Measurements from ENCODE around the gene SNX25. TPM values are rescaled to one million over a fixed set of nuclear protein-coding genes. Genes with fewer than 3 reads are reported as not detected.

Gene SNX25
- total and polyA plus RNA-seq, 2 experiments from 2014 or later: 6.9 to 25.0 TPM

DNA sequence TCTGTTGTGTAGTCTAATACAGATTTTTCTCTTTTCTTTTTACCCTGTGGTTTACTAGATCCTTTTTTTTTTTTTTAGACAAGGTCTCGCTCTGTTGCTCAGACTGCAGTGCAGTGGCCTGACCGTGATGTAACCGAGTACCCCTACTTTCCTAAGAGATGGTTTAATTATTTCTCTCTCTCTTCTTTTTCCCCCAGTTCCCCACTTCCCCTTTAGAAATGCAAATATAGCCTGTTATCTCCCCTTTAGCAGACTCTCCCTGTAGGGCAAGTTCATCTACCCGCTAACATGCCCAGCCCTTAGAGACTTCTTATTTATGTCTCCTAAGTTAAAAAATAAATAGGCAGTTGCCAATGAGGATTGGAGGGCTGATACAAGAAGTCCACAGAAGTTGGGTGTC lies 4.5 kb downstream of the SNX25 start (continued):
- no peak for TF ChIP-seq ZNF114 (CRISPR knock-in tag; IDR thresholded peaks at IDR 0.05)
- TF ChIP-seq EZH2phosphoT487 (IDR thresholded peaks at IDR 0.05; ENCODE audit: unreplicated experiment): no peak
- no peak for TF ChIP-seq JUNB (IDR thresholded peaks at IDR 0.05; ENCODE audit: unreplicated experiment)
- TF ChIP-seq ETS1 (IDR thresholded peaks at IDR 0.05): no peak
- TF ChIP-seq CREB1 (CRISPR knock-in tag; IDR thresholded peaks at IDR 0.05; ENCODE audit: low read depth): no peak
- TF ChIP-seq NANOG (IDR thresholded peaks at IDR 0.05; ENCODE audit: borderline replicate concordance): no peak
- TF ChIP-seq, protein P1, sequence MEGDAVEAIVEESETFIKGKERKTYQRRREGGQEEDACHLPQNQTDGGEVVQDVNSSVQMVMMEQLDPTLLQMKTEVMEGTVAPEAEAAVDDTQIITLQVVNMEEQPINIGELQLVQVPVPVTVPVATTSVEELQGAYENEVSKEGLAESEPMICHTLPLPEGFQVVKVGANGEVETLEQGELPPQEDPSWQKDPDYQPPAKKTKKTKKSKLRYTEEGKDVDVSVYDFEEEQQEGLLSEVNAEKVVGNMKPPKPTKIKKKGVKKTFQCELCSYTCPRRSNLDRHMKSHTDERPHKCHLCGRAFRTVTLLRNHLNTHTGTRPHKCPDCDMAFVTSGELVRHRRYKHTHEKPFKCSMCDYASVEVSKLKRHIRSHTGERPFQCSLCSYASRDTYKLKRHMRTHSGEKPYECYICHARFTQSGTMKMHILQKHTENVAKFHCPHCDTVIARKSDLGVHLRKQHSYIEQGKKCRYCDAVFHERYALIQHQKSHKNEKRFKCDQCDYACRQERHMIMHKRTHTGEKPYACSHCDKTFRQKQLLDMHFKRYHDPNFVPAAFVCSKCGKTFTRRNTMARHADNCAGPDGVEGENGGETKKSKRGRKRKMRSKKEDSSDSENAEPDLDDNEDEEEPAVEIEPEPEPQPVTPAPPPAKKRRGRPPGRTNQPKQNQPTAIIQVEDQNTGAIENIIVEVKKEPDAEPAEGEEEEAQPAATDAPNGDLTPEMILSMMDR (conservative IDR thresholded peaks at IDR 0.05; ENCODE audit: low read depth in 2 of 2): no peak

GRCh38 chr4:185215261-185215660 lies 5.9 kb downstream of the SNX25 start:
- TF ChIP-seq JUNB (IDR thresholded peaks at IDR 0.05; ENCODE audit: unreplicated experiment) (no peak), STAT1 (IDR thresholded peaks at IDR 0.05; ENCODE audit: unreplicated experiment) (no peak), ZNF462 (CRISPR knock-in tag; IDR thresholded peaks at IDR 0.05) (no peak), ZNF331 (CRISPR knock-in tag; IDR thresholded peaks at IDR 0.05; ENCODE audit: low read depth) (no peak)
- TF ChIP-seq, protein P1 (conservative IDR thresholded peaks at IDR 0.05; ENCODE audit: low read depth in 2 of 2): no peak
- H3K9me2 ChIP-seq (ENCODE audit: insufficient read depth): no peaks in the 10 kb centered on the region
- H3K4me3 ChIP-seq: no peak overlapping the region
- DNase-seq (ENCODE audit: low spot score) (peak; percentile 19), ATAC-seq (no peak)
- no peaks in the 10 kb centered on the region for H3K36me3 ChIP-seq (ENCODE audit: insufficient read depth)
- peaks cover 23% of the 10 kb centered on the region for H3K27me3 ChIP-seq (ENCODE audit: insufficient read depth)
- Mint-ChIP-seq H3K4me3 (no peak overlapping the region), H3K36me3 (ENCODE audit: low read depth) (no peaks in the 10 kb centered on the region; the same call in 2 of the 3 replicates), H3K9me3 (no peaks in the 10 kb centered on the region), H3K27me3 (ENCODE audit: insufficient read depth, low read depth, poor library complexity) (peaks cover 18% of the 10 kb centered on the region), H3K4me1 (peaks cover 65% of the 10 kb centered on the region), H3K27ac (no peak overlapping the region; the same call in 1 of the 2 replicates)
- H2AFZ ChIP-seq: no peak overlapping the region
- H3K4me2 ChIP-seq: no peak overlapping the region
- peak overlapping the region; percentile 46; the same call in 1 of the 2 replicates for H3K27ac ChIP-seq (ENCODE audit: low read depth)
- no peaks in the 10 kb centered on the region for H3F3A ChIP-seq (replicated peaks; ENCODE audit: low read depth)
- peaks cover 64% of the 10 kb centered on the region for H3K4me1 ChIP-seq (ENCODE audit: insufficient read depth)
- peaks cover 2% of the 10 kb centered on the region; the same call in 1 of the 2 replicates for H4K20me1 ChIP-seq (replicated peaks; ENCODE audit: insufficient read depth)
- H3K79me2 ChIP-seq (replicated peaks; ENCODE audit: insufficient read depth): peaks cover 91% of the 10 kb centered on the region

Data from GM23338 (cell line).